Islet of Langerhans (tissue), 1 donor: ENCODE results near the gene ZNF512B.

ENCODE experiments used
- FAIRE-seq: peaks from one replicate; lab custom pipeline; 2011; peaks lifted over from hg19 to GRCh38; lab: Jason Lieb, UNC

Gene ZNF512B

DNA sequence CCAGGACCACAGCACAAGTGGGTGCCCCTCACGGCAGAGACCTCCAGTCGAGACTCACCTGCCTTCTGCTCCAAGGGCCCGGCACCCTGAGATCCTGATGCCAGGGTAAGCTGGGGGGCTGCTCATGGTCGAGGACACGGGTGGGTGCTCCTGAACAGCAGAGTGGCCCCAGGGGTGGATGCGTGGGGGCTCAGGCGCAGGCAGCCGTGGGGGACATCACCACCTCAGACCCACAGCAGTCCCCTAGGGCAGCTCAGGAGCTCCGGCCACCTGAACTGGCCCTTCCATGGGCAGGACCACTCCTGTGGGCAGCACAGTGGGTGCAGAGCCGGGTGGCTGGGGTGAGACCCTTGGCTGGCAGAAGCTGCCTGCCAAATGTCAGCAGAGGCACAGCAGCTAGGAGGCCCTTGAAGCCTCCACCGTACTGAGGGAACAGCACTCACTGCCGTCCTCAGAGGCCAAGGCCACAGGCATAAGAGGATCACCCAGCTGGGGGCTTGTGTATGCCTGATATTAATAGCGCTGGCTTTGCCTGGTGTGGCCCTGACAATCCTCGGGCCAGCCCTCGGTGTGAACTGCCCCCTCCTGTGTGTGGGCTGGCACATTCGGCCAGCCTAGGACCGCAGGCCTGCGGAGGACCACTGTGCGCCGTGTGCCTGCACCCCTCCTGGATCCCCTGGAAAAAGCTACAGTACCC, 18.9 kb downstream of the ZNF512B start:
- FAIRE-seq: no peak

DNA sequence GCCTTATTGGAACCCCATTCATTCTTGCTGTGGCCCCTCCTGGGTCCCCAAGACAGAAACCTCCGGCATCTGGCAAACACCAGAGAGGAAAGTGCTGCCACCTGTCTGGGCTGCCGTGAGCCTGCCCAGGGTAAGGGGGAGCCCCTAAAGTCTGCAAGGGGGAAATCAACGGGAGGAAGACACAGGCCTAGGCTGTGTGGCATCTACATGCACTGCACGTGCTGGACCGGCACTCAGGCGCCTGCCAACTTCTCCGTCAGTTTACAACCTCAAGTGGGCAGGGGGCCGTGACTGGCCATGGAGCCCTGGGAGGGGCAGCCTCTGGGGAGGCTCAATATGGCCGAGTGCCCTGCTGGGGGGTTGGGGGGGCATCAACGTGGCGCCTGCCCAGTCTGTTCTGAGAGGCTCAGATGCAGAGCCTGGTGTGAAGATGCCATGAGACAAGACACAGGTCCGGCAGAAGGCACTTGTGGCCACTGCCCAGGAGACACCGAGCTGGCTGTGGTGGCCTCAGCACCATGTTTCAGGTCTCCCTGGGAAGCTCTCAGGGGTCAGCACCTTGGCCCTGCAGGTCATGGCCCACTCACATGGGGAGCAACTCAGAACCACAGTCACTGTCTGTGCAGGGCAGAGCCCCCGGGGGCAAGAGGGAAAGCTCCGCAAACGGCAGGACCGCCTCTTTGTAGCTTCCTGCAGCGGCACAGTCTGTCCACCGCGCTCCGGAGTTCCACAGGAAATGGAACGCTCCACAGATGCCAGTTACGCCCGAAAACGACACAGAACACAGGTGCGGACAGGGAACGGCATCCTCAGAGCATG, 21.9 kb downstream of the ZNF512B start:
- FAIRE-seq: no peak

DNA sequence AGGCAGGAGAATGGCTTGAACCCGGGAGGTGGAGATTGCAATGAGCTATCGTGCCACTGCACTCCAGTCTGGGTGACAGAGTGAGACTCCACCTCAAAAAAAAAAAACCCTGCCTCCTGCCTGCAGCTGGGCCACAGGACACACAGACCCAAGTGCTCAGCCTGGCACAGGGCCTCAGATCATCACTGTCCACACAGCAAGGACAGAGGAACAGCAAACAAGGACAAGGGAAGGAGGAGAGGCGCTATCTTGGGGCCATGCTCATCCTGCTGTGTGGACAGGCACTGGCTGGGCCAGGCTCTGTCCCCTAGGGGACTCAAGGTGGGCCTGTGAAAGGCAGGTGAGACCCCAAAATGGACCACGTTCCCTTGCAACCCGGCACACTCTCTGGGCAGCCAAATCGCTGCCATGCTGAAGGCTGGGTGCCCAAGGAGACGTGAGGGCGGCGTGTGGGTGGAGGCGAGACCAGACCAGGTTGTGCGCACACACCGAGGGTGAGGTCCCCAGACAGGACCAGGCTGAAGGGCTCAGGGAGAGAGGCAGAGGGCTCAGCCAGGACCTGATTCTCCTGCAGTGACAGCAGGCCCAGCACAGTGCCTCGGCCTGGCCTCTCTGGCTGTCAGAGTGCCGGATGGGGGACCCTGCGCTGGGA, 22.6 kb downstream of the ZNF512B start:
- no peak for FAIRE-seq

DNA sequence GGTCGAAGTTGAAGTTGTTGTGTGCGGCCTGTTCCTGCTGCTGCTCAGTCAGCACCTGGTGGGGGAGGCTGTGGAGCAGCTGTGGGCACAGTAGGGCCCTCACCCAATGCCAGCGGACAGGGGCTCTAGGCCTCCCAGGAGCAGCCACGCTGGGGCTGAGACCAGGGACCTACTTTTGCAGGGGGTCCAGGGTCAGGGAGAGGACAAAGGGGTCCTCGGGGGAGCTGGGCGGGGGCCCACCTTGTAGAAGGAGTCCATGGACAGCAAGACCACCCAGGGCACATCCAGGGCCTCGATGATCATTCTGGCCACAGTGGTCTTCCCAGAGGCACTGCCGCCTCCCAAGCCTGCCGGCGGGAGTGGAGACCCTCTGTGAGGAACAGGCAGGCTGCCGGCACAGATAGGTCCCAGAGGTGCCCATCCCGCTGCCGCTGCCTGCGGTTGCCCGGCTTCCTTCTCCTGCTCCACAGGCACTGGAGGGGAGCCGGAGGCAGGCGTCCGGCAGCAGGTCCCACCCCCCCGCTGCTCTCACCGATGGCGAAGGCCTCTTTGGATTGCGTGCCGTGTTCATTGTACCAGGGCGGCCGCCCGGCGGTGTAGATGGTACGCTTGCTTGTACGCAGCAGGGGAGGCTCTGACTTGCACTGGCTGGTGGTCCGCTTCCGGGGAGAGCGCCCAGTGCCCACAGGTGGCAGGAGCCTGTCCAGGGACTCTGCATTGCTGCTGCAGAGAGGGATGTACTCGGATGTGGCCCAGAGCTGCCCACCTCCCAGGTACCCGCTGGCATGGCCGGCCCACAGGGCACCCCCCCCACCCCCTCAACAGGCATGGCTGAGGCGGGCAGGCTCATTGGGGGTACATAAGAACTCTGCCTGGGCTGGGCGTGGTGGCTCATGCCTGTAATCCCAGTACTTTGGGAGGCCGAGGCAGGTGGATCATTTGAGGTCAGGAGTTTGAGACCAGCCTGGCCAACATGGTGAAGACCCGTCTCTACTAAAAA, 23.5 kb downstream of the ZNF512B start:
- FAIRE-seq: no peak

DNA sequence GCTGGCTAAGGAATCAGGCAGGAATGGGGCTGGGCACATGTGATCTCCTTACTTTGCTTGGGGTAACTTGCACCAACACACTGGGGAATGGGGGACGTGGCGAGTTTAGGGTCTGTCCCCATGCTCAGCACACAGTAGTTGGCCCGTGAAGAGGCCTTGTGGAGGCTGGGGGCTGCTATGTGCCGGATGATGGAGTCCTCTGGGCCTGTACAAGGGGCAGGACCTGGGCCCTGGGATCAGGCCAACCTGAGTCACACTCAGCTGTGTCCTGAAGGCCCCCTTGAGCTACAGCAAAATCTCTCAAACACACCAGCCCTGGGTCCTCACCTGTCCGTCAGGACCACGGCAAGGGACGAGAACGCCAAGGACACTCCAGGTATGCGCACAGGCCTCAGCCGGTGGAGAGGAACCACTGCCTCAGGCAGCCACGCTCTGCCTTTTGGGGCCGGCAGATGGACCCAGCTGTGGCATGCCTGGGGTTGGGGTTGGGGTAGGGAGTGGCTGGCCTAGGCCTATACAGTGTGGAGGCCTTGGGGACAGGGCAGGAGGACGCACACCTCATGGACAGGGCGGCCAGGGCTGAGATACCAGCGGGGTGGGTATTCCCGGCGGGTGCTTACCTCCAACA, 24.6 kb downstream of the ZNF512B start:
- FAIRE-seq: no peak

DNA sequence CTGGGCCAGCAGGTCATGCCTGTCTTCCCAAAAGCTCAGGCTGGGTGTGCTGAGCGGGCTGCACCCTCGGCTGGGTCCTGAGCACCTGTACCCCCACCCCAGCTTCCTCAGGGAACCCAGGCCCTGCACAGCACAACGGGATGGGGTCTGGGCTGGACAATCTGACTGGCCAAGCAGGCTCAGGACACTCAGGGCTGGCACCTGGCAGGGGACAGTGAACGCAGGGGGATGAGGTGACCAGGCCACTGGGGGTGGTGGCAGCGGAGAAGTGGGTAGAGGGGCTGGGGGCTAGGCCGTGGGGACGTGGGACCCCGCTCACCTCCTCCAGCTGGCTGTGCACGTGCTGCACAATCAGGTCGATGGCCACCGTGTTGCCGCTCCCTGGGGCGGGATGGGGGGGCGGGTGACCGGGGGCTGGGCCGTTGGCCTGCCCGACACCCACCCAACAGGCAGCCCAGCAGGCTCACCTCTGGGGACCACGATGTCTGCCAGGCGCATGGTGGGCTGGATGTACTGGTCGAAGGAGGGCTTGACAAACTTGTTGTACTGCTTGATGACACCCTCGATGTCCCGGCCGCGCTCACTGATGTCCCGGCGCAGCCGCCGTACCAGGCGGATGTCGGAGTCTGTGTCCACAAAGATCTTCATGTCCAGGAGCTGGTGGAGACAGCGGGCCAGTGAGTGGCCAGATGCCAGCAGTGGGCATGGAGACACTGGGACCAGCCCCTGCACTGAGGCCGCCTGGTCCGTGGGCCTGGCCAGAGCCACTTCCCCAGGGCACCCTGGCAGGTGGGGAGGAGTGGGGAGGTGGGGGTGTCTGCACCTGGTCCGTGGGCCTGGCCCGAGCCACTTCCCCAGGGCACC, 25.4 kb downstream of the ZNF512B start:
- no peak for FAIRE-seq

DNA sequence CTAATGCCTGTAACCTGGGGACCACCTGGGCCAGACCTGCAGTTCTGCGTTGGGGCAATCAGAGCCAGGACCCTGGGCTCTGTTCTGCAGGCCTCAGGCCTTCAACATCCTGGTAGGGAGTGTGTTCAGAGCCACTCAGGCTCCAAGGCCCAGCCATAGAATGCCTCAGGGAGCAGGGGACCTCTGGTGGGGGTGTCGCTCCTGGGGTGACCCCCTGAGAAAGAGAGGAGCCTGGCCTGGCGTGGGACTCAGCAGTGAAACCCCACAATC, 26.0 kb downstream of the ZNF512B start:
- FAIRE-seq: no peak

DNA sequence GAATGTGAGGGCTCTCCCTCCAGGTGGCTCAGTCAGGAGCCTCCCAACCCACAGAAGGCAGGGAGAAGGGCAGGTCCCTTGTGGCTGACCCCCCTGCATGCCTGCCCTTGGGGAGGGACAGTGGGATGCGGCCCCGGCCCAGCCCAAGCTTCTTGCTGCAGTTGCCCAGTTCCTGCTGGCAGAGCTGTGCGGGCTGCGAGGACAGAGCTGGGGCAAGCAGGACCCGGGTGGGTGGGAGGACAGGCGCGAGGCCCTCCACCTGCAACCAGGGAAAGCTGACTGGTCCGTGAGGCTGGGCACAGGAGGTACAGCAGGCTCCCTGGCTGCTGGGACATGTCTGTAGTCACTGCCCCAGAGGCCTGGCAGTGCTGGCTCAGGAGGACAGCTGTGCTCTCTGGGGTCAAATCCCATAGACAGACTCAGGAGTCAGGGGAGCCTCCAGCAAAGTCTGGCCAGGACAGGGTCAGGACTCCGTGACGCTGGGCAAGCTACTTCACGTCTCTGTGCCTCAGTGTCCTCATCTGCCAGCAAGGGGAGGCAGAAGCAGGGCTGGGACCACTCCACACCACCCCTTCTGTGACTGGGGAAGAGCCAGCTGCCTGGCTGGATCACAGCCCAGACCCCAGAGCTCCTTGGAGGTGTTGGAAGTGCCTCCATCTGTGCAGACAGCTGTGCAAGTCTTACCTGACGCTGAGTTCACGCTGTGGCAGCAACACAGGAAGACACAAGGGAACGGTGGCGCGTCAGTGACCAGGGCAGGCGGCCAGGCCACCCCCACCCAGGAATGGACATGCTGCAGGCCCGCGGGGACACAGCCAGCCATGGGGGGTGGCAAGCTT, 26.5 kb downstream of the ZNF512B start:
- FAIRE-seq: no peak

DNA sequence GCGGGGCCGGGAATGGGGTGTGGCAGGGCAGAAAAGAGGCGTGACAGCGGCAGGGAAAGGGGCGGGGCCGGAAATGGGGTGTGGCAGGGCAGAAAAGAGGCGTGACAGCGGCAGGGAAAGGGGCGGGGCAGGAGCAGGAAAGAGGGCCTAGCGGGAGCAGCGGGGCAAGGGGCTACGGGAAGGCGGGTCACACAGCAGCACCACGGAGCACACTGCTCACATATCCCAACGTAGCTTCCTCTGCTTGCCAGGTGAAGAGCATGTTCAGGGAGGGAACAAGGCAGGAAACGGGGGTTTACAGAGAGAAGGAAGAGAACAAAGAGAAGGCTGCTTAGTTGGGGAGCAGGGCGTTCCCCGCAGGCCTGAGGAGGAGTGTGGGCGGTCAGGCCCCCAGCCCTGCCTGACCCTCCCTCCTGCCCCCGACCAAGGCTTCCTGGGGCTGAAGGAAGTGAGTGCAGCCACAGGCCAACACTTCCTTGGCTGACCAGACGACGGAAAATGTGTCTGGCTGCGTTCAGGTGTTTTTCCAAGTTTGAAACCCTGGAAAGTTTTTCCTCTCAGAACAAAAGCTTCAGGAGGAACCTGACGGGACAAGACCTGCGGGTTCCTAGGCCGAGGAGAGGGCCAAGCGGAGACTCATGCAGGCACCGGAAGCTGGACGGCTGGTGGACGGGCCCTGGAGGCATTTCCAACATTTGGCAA, 27.3 kb downstream of the ZNF512B start:
- FAIRE-seq: no peak

DNA sequence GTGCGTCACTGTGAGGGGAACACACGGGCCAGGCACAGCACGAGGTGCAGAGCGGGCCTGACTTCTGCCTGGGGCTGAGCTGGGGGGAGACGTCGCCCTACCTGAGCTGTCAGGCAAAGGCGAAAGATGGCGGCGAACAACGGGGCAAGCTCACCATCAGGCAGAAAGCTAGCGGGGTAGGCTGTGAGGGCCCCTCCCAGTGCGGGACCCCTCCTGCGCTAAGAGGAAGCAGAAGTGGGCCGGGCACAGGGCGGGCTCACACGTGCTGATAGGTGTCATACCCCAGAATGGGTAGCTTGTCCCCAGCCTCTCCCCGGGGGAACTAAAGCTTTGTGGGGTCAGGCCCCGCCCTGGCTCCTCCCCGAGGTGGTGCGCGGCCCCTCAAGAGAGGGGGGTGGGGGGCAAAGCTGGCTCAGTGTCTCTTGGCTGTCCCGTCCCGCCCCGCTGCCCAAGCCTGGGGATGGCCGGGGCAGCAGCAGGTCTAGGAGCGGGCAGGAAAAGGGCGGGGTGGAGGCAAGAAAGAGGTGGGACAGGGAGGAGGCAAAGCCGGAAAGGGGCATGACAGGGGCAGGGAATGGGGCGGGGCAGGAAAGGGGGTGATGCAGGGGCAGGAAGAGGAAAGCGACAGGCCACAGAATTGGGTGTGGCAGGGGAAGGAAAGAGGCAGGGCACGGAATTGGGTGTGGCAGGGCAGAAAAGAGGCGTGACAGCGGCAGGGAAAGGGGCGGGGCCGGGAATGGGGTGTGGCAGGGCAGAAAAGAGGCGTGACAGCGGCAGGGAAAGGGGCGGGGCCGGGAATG, 28.2 kb downstream of the ZNF512B start:
- no peak for FAIRE-seq

DNA sequence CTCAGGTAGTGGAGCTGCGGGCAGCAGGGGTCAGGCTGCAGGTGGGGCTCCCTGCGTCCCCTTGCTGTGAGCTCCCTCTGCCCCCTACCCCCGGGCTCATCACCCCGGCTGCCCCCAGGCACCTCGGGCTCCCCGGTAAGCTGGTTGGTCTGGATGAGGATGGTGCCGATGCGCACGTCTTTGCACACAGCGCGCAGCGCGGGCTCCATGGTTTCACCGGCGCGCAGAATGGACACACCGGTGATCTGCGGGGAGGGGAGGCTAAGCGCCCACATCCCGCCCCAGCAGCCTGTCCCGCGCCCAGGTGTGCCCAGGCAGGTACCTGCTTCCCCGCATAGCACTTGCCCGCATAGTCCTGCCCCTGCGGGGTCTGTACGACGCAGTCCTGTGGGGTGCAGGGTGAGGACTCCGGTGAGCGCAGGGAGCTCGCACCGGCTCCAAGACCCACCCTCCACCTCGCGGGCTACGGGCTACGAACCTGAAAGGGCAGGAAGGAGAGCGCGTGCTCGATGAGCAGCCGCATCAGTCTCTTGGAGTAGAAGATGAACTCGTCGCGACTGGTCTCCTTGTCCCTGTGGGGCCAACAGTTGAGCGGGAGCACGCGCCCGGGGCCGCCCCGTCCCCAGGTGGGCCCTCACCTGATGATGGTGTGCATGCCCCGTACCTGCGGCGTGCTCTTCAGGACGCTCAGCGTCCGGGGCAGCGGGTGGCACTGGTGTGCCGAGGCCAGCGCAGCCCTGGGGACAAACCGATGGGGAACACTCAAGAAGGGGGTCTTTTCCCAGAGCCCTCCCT, 29.1 kb downstream of the ZNF512B start:
- FAIRE-seq: no peak

DNA sequence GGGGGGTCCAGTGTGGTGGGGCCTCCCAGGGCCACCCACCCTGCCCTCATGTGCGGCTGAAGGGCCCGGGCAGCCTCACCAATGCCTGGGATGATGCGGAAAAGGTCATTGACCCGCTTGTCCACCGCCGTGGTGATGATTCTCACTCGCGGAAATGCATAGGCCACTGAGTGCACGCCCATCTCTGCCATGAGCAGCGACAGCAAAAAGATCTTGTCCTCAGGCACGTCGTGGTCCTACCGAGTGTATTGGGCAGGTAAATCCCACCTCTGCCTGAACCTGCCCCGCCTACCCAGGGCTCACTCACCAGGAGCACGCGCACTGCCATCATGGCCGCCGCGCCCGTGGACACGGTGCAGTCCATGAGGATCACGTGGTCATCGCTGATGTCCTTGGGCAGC, 29.7 kb downstream of the ZNF512B start:
- no peak for FAIRE-seq

DNA sequence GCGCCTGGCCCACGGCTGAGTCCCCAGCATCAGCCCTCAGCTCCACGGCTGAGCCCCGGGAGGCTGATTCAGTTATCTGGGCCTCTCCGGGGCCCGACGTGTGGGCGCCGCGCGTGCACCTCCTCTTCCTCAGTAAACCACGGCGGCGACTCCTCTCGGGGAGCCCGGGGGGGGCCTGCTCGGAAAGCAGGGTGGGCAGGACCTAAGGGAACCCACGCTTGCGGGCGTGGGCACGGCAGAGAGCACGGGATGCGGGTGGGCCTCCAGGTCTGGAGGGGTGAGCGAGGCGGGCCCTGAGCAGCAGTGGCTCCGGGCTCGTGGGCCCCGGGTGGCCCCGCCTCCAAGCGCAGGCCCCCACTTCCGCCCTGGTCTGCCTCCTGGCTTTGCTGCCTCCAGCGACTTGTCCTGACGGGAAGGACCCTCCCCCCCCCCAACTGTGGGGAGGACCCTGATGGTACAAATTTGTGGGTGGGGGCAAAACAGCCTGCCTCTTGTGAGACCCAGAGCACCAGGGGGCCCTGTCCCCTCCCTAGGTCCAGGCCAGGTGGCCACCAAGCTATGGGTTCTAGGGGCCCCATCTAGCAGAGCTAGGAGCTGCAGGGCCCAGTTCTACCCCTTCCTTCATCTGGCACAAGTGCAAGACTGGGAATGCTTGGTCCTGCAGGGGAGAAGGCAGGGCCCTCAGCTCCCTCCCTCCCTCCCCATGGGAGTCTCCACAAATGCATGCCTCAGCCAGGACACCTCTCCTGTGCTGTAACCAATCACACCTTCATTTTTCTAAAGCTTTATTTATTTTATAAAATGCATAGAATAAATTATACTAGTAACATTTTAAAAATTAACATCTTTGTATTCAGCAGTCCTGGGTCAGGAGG, 30.4 kb downstream of the ZNF512B start:
- no peak for FAIRE-seq

DNA sequence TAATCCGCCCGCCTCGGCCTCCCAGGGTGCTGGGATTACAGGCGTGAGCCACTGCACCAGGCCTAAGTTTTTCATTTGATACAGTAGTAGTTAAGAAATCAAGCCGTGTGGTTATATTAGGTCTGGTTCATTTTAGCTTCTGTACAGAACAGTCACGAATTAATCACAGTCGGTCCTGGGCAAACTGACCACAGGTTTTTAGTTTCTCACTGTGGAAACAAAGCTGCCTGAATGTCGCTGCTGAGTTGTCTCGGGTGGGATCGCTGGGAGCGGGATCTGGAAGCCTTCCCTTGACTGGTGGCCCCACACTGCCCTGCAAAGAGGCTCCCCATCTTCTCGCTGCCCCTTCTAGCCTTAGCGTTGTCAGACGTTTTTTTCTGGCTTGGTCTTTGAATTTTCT, 32.1 kb downstream of the ZNF512B start:
- no peak for FAIRE-seq

DNA sequence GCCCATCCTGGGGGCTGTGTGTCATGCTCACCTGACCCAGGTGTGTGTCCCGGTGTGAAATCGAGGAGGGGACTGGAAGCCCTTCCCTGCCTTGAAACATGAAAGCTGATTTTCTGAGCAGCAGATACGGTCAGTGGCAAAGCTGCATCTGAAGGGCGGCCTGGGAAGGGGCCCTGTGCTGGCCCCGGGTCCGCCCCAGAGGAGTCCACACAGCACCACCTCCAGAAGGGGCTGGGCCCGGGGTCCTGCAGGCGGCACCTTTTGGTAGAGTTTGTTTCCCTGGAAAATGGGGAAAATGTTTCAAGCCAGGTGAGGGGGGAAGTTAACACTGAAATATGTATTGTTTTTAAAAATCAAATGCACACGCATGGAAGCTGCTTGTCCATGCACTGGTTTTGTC, 34.3 kb downstream of the ZNF512B start:
- no peak for FAIRE-seq

DNA sequence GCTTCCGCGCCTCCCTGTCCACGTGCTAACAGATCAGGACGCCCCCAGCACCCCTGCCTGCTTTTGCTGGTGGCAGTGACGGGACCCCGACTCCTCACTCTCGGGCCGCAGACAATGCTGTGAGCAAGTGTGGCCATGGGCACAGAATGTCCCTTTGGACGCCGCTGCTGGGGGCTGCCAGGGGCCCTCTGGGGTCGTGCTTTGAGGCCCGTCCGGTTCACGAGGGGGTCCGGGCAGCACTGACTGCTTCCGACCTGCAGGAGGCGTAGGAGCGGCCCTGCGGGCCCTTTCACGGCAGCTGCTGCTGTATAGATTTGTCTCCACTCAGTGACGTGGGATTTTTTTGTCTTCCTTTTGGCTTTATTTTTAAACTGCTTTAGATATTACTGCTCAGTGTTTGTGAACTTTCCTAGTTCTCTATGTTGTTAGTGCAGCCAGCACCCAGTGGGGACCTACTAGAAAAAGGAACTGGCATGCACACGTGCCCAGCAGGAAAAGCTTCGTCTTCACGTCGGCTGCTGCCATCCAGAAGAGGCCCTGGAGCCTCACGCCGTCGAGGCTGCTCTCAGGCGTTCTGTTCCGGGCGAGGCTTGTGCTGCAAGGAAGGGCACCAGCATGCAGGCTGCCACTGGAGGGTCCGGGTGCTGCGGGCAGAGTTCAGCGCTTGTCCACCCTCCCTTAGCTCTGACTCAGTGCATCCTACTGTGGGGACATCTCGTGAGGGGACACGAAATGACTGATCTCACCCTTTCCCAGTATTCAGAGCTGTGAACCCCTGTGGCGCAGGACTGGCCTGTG, 35.3 kb downstream of the ZNF512B start:
- FAIRE-seq: no peak
